Fibroblast of skin of right biceps (primary cell): ENCODE measurements around the gene CDK17.
"Not testable (repeated sequence)": the region's sequence is repeated elsewhere in the genome, so short reads cannot be mapped to it uniquely, and the experiment has no call there.

Experiments used
- DNase-seq: peaks from one replicate; pipeline ENCODE4 v3.0.0-alpha.2; 2013

Gene CDK17

GRCh38 chr12:96352161-96352835, 47.9 kb downstream of the CDK17 start:
- no peak for DNase-seq

GRCh38 chr12:96350982-96351381, 49.3 kb downstream of the CDK17 start:
- DNase-seq: no peak

- no peak for DNase-seq
Measured at GRCh38 chr12:96347130-96347699, 53.0 kb downstream of the CDK17 start.

- DNase-seq: not testable (repeated sequence)
Measured at GRCh38 chr12:96346716-96347115, 53.5 kb downstream of the CDK17 start.

- no peak for DNase-seq
Measured at GRCh38 chr12:96344124-96344695, 56.0 kb downstream of the CDK17 start.

GRCh38 chr12:96343347-96343954, 56.8 kb downstream of the CDK17 start:
- no peak for DNase-seq

- not testable (repeated sequence) for DNase-seq
Measured at GRCh38 chr12:96339666-96340065, 60.6 kb downstream of the CDK17 start.

- no peak for DNase-seq
Measured at GRCh38 chr12:96338852-96339471, 61.3 kb downstream of the CDK17 start.

- no peak for DNase-seq
Measured at GRCh38 chr12:96337953-96338352, 62.3 kb downstream of the CDK17 start.

- no peak for DNase-seq
Measured at GRCh38 chr12:96336489-96336888, 63.8 kb downstream of the CDK17 start.

GRCh38 chr12:96335270-96335669, 65.0 kb downstream of the CDK17 start:
- no peak for DNase-seq

GRCh38 chr12:96334502-96334901, 65.7 kb downstream of the CDK17 start:
- DNase-seq: no peak

GRCh38 chr12:96329545-96329944, 70.7 kb downstream of the CDK17 start:
- no peak for DNase-seq

GRCh38 chr12:96329018-96329417, 71.2 kb downstream of the CDK17 start:
- DNase-seq: no peak

GRCh38 chr12:96327889-96328288, 72.3 kb downstream of the CDK17 start:
- DNase-seq: no peak

- DNase-seq: no peak
Measured at GRCh38 chr12:96327346-96327745, 72.9 kb downstream of the CDK17 start.

GRCh38 chr12:96326628-96327227, 73.5 kb downstream of the CDK17 start:
- no peak for DNase-seq

GRCh38 chr12:96323906-96324305, 76.3 kb downstream of the CDK17 start:
- DNase-seq: no peak

GRCh38 chr12:96322720-96323119, 77.5 kb downstream of the CDK17 start:
- no peak for DNase-seq

GRCh38 chr12:96321941-96322340, 78.3 kb downstream of the CDK17 start:
- no peak for DNase-seq

- DNase-seq: not testable (repeated sequence)
Measured at GRCh38 chr12:96317801-96318200, 82.4 kb downstream of the CDK17 start.

- not testable (repeated sequence) for DNase-seq
Measured at GRCh38 chr12:96315741-96316481, 84.3 kb downstream of the CDK17 start.
